ENCODE measurements around the gene CYP4F2.

GRCh38 chr19:15892012-15892411 lies 5.9 kb downstream of the CYP4F2 start:
- TF ChIP-seq MXI1 (conservative IDR thresholded peaks at IDR 0.05; ENCODE audit: poor library complexity, severe bottlenecking), result no peak
- TF ChIP-seq CTCF (IDR thresholded peaks at IDR 0.05; ENCODE audit: poor library complexity, severe bottlenecking), result no peak
- TF ChIP-seq TAF1 (IDR thresholded peaks at IDR 0.05; ENCODE audit: low read depth), result no peak
- TF ChIP-seq EZH2 (IDR thresholded peaks at IDR 0.05; ENCODE audit: borderline replicate concordance, insufficient read depth, low read length, poor library complexity, severe bottlenecking), result no peak

Measured in neural cell (in vitro differentiated cells).